SK-N-SH (cell line): Measurements from ENCODE around the gene ABHD3.

Experiments
- CTCF ChIP-seq: fragments of 200-600 bp; sonication (generic); IDR thresholded peaks from 2 replicates; pipeline ENCODE4 v1.6.1; 2017; ENCODE audit warnings: antibody characterized with exemption, mild to moderate bottlenecking, moderate library complexity
- ELF1 ChIP-seq: IDR thresholded peaks from 2 replicates; pipeline ENCODE4 v1.4.0; 2012
- GATA2 ChIP-seq: sonication (generic); formaldehyde crosslinking; IDR thresholded peaks from 2 replicates; pipeline ENCODE4 v1.5.0; 2020; ENCODE audit warnings: mild to moderate bottlenecking, missing genetic modification reagents
- POLR2AphosphoS5 ChIP-seq: IDR thresholded peaks from 2 replicates; pipeline ENCODE4 v1.6.1; 2012; ENCODE audit warnings: low read depth, low read length
- REST ChIP-seq: IDR thresholded peaks from 2 replicates; pipeline ENCODE4 v1.6.1; 2012; ENCODE audit warnings: mild to moderate bottlenecking, low read depth, low read length, moderate library complexity
- SIN3A ChIP-seq: IDR thresholded peaks from 2 replicates; pipeline ENCODE4 v1.6.1; 2012; ENCODE audit warnings: low read depth, mild to moderate bottlenecking, low read length, moderate library complexity, borderline replicate concordance
- TAF1 ChIP-seq: IDR thresholded peaks from 2 replicates; pipeline ENCODE4 v1.6.1; 2012; ENCODE audit warnings: low read depth, mild to moderate bottlenecking, low read length, moderate library complexity, borderline replicate concordance

- TF ChIP-seq POLR2AphosphoS5 (no peak), CTCF (no peak), ELF1 (no peak), GATA2 (CRISPR knock-in tag) (no peak), TAF1 (no peak), SIN3A (no peak), REST (no peak)
Observed at GRCh38 chr18:21686282-21687105, 18.1 kb downstream of the ABHD3 start.
